Right ventricle myocardium superior (tissue), 1 donor: ENCODE data around the gene IGFBP6. TPM values are rescaled to one million over a fixed set of nuclear protein-coding genes. Genes with fewer than 3 reads are reported as not detected.
"Not testable (repeated sequence)": the region's sequence is repeated elsewhere in the genome, so short reads cannot be mapped to it uniquely, and the experiment has no call there.

ENCODE experiments used
- ATAC-seq: fragments of 200-7000 bp; cut with Tn5 transposase; one replicate; pipeline ENCODE4 v1.9.1; 2020; ENCODE audit warnings: mild to moderate bottlenecking; ENCODE audit not compliant: poor library complexity
- DNase-seq: peaks from one replicate; pipeline ENCODE4 v3.0.0-alpha.2; 2020
- intact Hi-C: fragments of 100-400 bp; cut with DNase I; formaldehyde crosslinking; loops from one replicate; pipeline ENCODE4 v1.11.2; 2022
- total RNA-seq: library from RNA; stranded (reverse); fragmentation: NEBNext Ultra II Directional; extraction: Animal tissue kit (Norgen Biotek cat#: 25700); gene quantifications from one replicate; pipeline ENCODE4 v1.2.1, GENCODE V29; 2021
- donor health status: DM: no; HTN: yes; CAD: no; lungs with severe emphysema.

IGFBP6 gene
- total RNA-seq, 1 donor from 2014 or later = 50.2 TPM

GRCh38 chr12:53090554-53090953, 6.9 kb upstream of the IGFBP6 start:
- ATAC-seq (no peak), DNase-seq (no peak)
- intact Hi-C loops = no loop called here

DNA sequence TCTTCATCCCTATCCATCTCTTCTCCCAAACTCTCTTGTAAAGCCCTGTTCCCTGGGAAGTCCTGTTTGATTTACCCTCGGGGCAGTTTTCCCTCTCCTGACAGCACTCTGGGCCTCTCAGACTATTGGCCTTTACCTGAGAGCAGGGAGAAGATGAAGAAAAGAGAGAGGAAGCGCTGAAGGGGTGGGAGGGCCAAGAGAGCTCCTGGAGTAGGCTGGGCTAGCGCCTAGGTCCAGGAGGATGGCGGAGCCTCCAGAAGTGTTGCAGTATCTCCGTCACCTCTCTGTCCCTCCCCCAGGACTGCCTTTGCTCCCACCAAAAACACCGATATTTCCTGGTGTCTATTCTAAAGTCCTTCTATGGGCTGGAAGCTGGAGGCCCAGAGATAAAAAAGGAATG, 5.7 kb upstream of the IGFBP6 start:
- DNase-seq (no peak), ATAC-seq (no peak)
- intact Hi-C loops = no loop called here

GRCh38 chr12:53093777-53094393, 3.6 kb upstream of the IGFBP6 start:
- intact Hi-C loops = no loop called here
- DNase-seq (no peak), ATAC-seq (no peak)

DNA sequence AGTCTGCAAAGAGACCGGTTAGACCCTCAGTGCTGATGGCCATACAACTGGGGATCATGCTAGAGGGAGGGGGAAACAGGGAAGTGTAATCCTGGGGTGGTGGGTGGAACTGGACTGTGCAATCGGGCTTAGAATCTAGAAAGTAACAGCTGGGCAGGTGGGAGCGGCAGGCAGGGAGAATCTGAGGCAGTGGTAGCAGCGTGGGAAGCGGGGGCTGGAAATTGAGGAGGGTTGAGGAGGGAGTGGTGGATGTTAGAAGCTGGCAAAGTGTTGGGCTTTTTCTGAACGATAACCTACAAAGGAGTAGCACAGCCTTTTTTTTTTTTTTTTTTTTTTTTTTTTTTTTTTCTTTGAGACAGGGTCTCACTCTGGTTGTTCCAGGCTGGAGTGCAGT, 3.1 kb upstream of the IGFBP6 start:
- intact Hi-C loops = no loop called here
- ATAC-seq (no peak), DNase-seq (no peak)

GRCh38 chr12:53094796-53095595, 2.5 kb upstream of the IGFBP6 start:
- ATAC-seq, DNase-seq, intact Hi-C loops: not testable (repeated sequence)

DNA sequence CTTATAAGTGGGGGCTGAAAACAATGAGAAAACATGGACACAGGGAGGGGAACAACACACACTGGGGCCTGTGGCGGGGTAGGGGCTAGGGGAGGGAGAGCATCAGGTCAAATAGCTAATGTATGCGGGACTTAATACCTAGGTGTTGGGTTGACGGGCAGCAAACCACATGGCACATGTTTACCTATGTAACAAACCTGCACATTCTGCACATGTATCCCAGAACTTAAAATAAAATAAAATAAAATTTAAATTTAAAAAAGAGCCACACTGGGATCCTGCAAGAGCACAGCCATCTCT, 1.9 kb upstream of the IGFBP6 start:
- DNase-seq, intact Hi-C loops, ATAC-seq: not testable (repeated sequence)

DNA sequence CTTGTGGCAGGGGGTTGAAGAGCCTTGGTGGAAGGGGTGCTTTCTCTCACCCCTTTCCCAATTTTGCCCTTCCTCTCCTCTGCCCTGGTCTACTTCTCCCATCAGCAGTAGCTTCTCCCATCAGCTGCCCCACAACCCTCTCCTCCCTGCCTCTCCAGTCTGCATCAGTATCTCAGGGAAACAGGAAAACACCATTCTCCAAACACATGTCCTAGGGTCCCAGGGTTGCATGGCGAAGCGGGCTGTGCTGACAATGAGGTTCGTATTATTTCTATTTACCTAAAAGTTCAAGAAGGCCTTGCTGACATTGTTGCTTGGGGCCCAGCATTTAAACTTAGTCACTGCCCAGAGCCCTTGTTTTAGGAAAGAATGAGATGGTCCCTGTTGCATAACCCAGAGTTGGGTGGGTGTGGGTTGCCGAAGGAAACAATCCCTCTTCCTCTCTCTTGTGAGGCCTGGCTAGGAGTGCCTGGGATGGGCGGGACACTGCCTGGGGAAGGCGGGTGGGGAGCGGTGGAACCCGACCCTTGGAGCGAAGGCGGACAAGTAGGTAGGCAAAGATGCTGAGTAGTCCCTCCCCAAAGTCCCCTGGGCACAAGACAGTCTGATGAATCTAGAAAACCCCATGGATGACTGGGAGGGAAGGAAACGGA, 1.3 kb upstream of the IGFBP6 start:
- intact Hi-C loops = no loop called here
- ATAC-seq (peak; percentile 50), DNase-seq (peak; percentile 87)

- intact Hi-C loops = no loop called here
- DNase-seq (no peak), ATAC-seq (no peak)
These were observed 708 bp upstream of the IGFBP6 start for GRCh38 chr12:53096759-53097158.

DNA sequence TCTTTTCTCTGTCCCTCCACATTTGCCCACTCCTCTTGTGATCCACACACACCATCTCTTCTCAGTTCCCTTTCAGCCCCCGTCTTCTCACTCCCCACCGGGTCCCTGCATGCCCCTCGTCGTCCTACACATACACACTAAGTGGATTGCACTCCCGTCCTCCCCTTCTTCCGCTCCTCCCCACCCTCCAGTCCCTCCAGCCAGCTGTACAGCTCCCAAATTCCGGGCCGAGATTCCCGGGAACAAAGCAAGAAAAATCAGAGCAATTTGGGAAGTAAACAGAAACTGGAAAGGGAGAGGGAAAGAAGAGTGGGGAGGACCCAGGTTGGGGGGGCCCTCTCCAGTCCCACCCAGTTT, 282 bp upstream of the IGFBP6 start:
- ATAC-seq (peak; percentile 42), DNase-seq (peak; percentile 58)
- intact Hi-C loops = no loop called here

- intact Hi-C loops = loop anchor here (2.0 kb wide), 1 partner anchor 32 kb away; no protein-coding TSS in a partner anchor
- ATAC-seq (peak; percentile 21), DNase-seq (no peak)
These were observed 1.0 kb downstream of the IGFBP6 start for GRCh38 chr12:53098354-53098981.

GRCh38 chr12:53099071-53099882, 1.8 kb downstream of the IGFBP6 start:
- DNase-seq = peak; percentile 95
- intact Hi-C loops = loop anchor here (2.0 kb wide), 1 partner anchor 32 kb away; no protein-coding TSS in a partner anchor
- ATAC-seq = peak; percentile 78

DNA sequence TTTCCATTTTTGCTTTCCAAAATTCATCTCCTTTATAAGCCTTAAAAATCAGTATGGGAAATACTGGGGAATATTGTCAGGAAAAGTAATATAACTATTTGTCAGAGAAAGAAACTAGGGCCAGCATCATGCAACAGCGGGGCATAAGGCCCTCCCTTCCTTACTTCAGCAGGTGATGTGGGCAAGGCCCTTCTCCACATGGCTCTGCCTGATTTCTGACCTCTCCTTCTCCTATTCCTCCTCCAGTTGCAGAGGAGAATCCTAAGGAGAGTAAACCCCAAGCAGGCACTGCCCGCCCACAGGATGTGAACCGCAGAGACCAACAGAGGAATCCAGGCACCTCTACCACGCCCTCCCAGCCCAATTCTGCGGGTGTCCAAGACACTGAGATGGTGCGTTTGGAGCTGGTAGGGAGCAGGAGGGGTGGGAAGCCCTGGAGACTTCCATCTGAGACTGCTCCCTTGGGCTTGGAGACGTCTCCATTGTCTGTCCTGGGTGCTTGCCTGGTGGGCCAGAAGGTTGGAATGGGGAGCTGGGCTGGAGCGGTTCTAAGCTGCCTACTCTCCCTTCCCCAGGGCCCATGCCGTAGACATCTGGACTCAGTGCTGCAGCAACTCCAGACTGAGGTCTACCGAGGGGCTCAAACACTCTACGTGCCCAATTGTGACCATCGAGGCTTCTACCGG, 3.1 kb downstream of the IGFBP6 start:
- DNase-seq (no peak), ATAC-seq (no peak)
- intact Hi-C loops = no loop called here

DNA sequence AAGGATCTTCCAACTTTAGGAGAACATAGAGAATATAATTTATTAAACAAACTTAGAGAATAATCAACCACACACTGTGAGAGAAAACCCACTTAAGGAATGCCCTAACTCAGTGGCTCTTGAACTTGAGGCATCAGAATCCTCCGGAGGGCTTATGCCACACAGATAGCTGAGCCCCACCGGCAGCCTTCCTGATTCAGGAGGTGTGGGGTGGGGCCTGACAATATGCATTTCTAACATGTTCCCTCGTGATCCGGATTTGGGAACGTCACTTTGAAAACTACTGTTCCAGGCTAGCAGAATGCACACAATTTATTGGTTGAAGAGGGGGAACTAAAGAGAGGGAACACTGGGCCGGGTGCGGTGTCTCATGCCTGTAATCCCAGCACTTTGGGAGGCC, 3.8 kb downstream of the IGFBP6 start:
- intact Hi-C loops = no loop called here
- DNase-seq (no peak), ATAC-seq (no peak)

DNA sequence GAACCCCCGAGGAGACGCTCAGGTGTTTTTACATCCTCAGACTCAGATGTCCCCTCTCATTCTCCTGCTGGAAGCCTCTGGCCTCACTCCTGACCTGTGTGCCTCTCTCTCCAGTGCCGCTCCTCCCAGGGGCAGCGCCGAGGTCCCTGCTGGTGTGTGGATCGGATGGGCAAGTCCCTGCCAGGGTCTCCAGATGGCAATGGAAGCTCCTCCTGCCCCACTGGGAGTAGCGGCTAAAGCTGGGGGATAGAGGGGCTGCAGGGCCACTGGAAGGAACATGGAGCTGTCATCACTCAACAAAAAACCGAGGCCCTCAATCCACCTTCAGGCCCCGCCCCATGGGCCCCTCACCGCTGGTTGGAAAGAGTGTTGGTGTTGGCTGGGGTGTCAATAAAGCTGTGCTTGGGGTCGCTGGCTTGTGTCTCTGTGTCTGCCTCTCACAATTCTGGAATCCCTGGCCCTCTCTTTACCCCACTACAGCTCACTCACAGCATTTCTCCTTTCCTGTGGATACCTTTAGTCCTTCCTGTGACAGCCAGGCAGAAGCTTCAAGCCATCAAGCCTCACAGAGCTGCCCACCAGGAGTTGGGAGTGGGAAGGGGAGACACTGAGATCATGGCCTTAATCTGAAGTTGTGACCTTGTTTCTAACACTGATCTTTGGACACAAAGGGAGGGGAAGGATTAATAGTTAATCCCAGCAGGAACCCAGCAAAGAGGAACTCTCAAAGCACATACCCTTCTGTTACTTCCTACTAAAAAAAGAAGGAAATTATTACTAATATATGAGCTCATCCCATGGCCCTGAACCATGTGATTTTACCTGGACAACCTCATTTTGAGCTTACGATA, 4.7 kb downstream of the IGFBP6 start:
- ATAC-seq = no peak
- intact Hi-C loops = no loop called here
- no peak for DNase-seq

DNA sequence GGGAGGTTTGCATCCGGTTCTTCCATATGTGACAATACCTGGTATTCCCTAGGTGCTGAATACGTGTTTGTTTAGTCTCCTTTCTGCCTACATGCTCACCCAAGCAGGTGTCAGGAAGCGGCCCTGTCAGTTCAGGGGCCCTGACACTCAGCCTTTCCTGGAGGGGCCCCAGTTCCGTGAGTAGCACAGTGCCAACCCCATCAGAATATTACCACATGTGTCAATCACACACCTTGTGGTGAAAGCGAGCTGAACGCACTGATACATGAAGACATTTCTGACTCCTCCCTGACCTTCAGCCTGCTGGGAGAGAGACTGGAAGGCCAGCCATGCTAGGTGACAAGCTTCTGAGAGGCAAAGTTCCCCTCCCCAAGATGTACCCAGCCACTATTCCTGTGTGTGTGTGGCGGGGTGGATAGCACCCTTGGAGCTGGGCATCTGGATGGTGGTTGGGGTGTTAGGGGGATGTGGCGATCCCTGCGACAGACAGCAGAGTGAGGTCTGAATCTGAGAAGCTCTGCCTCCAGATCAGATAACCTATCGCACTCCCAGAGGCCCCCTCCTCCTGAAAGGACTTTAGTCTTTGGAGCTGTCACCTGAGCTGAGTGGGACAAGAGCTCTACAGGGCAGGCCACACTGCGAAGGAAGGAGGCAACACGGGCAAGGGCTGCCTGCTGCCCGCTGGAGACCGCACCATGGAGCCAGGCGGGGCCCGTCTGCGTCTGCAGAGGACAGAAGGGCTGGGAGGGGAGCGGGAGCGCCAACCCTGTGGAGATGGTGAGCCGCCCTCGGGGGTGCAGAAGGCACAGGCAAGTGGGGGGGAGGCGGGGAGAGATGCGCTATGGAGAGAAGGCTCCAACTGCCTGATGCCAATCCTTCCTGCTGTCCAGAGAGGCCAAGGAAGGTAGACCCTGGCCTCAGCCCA, 5.7 kb downstream of the IGFBP6 start, which contains the start of gene SOAT2:
Gene SOAT2 (plus strand): TSS at position 604 of the 925 bp plus-strand sequence. CDS start 92 bp downstream, at position 696.
- ATAC-seq (no peak), DNase-seq (no peak)
- intact Hi-C loops = no loop called here

- ATAC-seq (no peak), DNase-seq (no peak)
- intact Hi-C loops = no loop called here
These were observed 6.4 kb downstream of the IGFBP6 start for GRCh38 chr12:53103860-53104305.
